Effector memory CD8-positive, alpha-beta T cell (primary cell): ENCODE data around the gene SUSD2.

Experiments used
- ATAC-seq: fragments of 150-1000 bp; cut with Tn5 transposase; replicated peaks from 2 replicates; pipeline ENCODE4 v1.10.0; 2021; ENCODE audit warnings: mild to moderate bottlenecking, moderate library complexity
- DNase-seq, 3 experiments: peaks; one replicate each; pipeline ENCODE4 v3.0.0; 2021
- H3K27ac Mint-ChIP-seq, 2 donors: one replicate each; pipeline ENCODE4 v1.8.0; 2022; ENCODE audit warnings: mild to moderate bottlenecking in 2 of 2, mixed read lengths in 2 of 2, moderate library complexity in 2 of 2
- H3K27me3 Mint-ChIP-seq, 2 donors: one replicate each; pipeline ENCODE4 v1.8.0; 2022; ENCODE audit warnings: mixed read lengths in 2 of 2
- H3K36me3 Mint-ChIP-seq: one replicate; pipeline ENCODE4 v1.8.0; 2022; ENCODE audit warnings: mild to moderate bottlenecking, moderate library complexity, mixed read lengths; ENCODE audit not compliant: insufficient read depth
- H3K4me1 Mint-ChIP-seq, 2 donors: one replicate each; pipeline ENCODE4 v1.8.0; 2022; ENCODE audit warnings: low read depth in 2 of 2, mixed read lengths in 2 of 2
- H3K4me3 Mint-ChIP-seq, 2 donors: one replicate each; pipeline ENCODE4 v1.8.0; 2022; ENCODE audit warnings: mild to moderate bottlenecking in 2 of 2, mixed read lengths in 2 of 2, moderate library complexity in 2 of 2
- H3K9me3 Mint-ChIP-seq, 2 donors: one replicate each; pipeline ENCODE4 v1.8.0; 2022; ENCODE audit warnings: mixed read lengths in 2 of 2

SUSD2 gene

DNA sequence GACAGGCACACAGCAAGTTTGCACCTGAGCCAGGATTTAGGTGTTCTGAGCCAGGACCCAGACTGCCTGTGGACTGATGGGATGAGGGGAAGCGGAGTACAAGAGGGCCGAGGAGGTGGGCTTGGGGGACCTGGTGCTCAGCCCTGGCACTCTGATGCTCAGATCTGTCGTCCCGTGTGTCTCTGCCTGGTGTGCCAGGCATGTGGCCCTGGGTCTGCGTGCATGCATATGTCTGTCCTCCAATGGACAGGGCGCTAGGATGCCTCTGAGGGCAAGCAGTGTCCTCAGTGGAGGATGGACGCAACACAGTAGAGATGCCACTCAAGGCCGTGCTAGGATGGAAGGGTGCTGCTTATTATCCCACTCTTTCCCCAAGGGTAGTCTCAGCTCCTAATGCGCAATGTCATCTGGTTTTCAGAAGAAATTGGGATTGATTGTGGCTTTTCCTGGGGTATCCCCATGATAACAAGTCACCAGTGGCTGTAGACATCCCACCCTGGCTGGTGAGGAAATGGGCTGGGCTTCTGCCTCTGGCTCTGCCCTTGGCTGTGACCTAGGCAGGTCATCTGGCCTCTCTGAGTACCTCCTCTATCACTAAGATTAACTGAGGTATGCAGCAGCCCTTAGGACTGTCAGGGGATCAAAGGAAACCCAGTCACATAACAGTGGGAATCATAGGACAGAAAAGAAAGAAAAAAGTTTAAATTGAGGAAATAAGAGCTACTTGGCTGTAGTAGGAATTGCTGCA, 35.7 kb upstream of the SUSD2 start:
- Mint-ChIP-seq H3K4me1 (peaks cover 42 to 55% of the 10 kb centered on the region in 2 donors), H3K27me3 (no peaks in the 10 kb centered on the region), H3K36me3 (peaks cover 8% of the 10 kb centered on the region), H3K9me3 (no peaks in the 10 kb centered on the region), H3K27ac (peak overlapping the region; percentile 84 to 90), H3K4me3 (peak overlapping the region; percentile 34 to 76)
- ATAC-seq (no peak), DNase-seq (no peak)

- no peaks in the 10 kb centered on the region for H3K9me3 Mint-ChIP-seq
- peak; percentile 66 for ATAC-seq
- DNase-seq, result peak in 1 of 3 experiments; percentile 9
- peaks cover 8% of the 10 kb centered on the region for H3K36me3 Mint-ChIP-seq
- H3K27ac Mint-ChIP-seq, result peak overlapping the region; percentile 84 to 90
- peaks cover 40 to 50% of the 10 kb centered on the region in 2 donors for H3K4me1 Mint-ChIP-seq
- H3K4me3 Mint-ChIP-seq, result peak overlapping the region; percentile 34 to 76
- H3K27me3 Mint-ChIP-seq, result no peaks in the 10 kb centered on the region
These were observed 35.1 kb upstream of the SUSD2 start for GRCh38 chr22:24146194-24146616.

DNA sequence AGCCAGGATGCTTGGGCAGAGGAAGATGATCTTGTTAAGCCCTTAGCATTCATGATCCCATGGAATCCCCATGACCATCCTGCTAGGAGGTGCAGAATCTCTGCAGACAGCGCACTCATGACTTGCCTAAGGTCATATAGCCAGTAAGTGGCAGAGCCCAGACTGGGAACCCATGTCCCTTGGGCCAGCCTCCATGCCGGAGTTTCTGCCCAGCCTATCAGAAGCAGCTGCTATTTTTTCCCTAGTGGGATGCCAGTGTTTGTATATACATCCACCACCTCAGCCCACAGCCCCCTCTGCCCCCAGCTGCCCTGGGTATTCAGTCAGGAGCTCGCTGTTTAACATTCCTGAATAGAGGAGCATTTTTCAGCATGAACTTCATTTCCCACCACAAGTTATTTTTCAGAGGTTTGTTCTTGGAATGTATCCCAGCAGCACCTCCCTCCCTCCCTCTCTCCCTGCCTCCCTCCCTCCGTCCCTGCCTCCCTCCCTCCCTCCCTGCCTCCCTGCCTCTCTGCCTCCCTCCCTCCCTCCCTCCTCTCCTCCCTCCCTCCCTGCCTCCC, 34.4 kb upstream of the SUSD2 start:
- H3K4me1 Mint-ChIP-seq, result peaks cover 35 to 47% of the 10 kb centered on the region in 2 donors
- H3K27me3 Mint-ChIP-seq, result no peaks in the 10 kb centered on the region
- no peaks in the 10 kb centered on the region for H3K9me3 Mint-ChIP-seq
- no peak for ATAC-seq
- DNase-seq, result no peak
- H3K36me3 Mint-ChIP-seq, result peaks cover 8% of the 10 kb centered on the region
- H3K4me3 Mint-ChIP-seq, result peak overlapping the region in 1 of 2 donors; percentile 25
- peak overlapping the region; percentile 88 to 90 for H3K27ac Mint-ChIP-seq

- no peak for DNase-seq
- Mint-ChIP-seq H3K9me3 (no peaks in the 10 kb centered on the region), H3K27me3 (no peaks in the 10 kb centered on the region), H3K4me1 (peaks cover 41 to 42% of the 10 kb centered on the region in 2 donors), H3K36me3 (peaks cover 8% of the 10 kb centered on the region), H3K27ac (peak overlapping the region; percentile 88 to 90), H3K4me3 (peak overlapping the region; percentile 11 to 45)
- ATAC-seq, result no peak
These were observed 33.6 kb upstream of the SUSD2 start for GRCh38 chr22:24147666-24148065.

GRCh38 chr22:24148266-24149197, 32.8 kb upstream of the SUSD2 start:
- DNase-seq, result no peak
- no peaks in the 10 kb centered on the region for H3K9me3 Mint-ChIP-seq
- ATAC-seq, result no peak
- no peaks in the 10 kb centered on the region for H3K27me3 Mint-ChIP-seq
- H3K36me3 Mint-ChIP-seq, result peaks cover 8% of the 10 kb centered on the region
- H3K27ac Mint-ChIP-seq, result peak overlapping the region; percentile 83 to 88
- H3K4me1 Mint-ChIP-seq, result peaks cover 45 to 50% of the 10 kb centered on the region in 2 donors
- H3K4me3 Mint-ChIP-seq, result no peak overlapping the region

DNA sequence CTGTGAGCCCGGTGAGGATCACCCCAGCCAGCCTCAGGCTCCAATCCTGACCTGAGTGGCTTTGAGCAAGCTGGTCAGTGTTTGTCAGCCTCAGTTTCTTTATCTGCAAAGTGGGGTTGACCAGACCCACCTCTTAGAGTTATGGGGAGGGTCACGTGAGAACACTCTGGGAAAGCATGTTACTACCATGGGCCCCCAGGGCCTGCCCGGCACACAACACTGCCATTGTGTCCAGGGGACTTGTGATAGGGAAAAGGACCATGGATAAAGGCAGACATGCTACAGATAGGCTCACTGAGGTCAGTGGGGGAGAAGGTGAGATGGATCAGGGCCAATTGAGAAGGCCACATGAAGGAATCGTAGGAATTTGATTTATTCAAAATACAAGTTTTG, 32.1 kb upstream of the SUSD2 start:
- Mint-ChIP-seq H3K4me3 (no peak overlapping the region), H3K27me3 (no peaks in the 10 kb centered on the region), H3K4me1 (peaks cover 49 to 53% of the 10 kb centered on the region in 2 donors), H3K9me3 (no peaks in the 10 kb centered on the region), H3K36me3 (peaks cover 12% of the 10 kb centered on the region), H3K27ac (peak overlapping the region; percentile 83 to 94)
- ATAC-seq (no peak), DNase-seq (no peak)

DNA sequence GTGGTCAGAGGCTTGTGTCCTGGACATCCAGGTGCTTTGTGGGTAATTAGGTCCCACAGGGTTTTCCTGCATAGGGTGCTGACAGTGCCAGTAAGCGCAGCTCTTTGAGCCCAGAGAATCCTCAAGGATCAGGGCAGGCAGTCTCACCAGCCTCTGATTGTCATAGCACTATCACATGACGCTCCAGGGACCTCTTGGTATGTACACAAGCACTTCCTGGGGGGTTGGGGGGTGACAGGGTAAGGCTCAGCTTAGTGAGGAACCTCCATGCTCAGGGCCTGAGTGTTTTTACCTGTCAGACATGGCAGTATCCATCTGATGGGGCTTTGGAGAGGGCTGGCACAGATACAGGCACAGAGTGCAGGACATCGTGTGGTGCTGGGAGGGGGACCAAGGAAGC, 27.9 kb upstream of the SUSD2 start:
- ATAC-seq (peak; percentile 9), DNase-seq (peak; percentile 29 to 52 (median 37))
- H3K4me1 Mint-ChIP-seq, result peaks cover 52 to 55% of the 10 kb centered on the region in 2 donors

DNA sequence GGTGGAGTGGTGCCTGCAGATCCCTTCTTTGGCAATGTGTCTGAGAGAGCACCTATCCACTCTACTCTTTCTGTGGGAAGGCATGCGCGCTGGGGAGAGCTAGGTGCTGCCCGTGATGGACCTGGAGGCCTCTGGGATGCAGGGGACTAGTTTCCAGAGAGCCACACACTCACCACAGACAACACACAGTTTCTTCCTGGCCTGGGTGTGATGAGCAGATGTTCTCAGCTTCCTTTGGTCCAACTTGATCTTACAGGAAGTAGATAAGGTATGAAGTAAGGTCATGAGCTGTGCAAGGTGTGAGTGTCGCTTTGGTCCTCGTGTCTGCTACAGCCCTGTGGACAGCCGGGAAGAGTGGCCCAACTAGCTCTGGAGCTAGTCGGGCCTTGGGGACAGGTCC, 27.3 kb upstream of the SUSD2 start:
- H3K4me3 Mint-ChIP-seq, result peak overlapping the region; percentile 95 to 97
- no peak for ATAC-seq
- H3K27me3 Mint-ChIP-seq, result no peaks in the 10 kb centered on the region
- peak overlapping the region; percentile 94 to 97 for H3K27ac Mint-ChIP-seq
- DNase-seq, result no peak
- H3K4me1 Mint-ChIP-seq, result peaks cover 56 to 59% of the 10 kb centered on the region in 2 donors
- peaks cover 32% of the 10 kb centered on the region for H3K36me3 Mint-ChIP-seq
- H3K9me3 Mint-ChIP-seq, result no peaks in the 10 kb centered on the region

More for the DNA sequence above, 27.9 kb upstream of the SUSD2 start:
- Mint-ChIP-seq H3K36me3 (peaks cover 32% of the 10 kb centered on the region), H3K27me3 (no peaks in the 10 kb centered on the region), H3K27ac (peak overlapping the region; percentile 94 to 97), H3K9me3 (no peaks in the 10 kb centered on the region), H3K4me3 (peak overlapping the region; percentile 95 to 97)

GRCh38 chr22:24154826-24155225, 26.5 kb upstream of the SUSD2 start:
- H3K36me3 Mint-ChIP-seq, result peaks cover 39% of the 10 kb centered on the region
- no peak for DNase-seq
- H3K27ac Mint-ChIP-seq, result peak overlapping the region; percentile 94 to 97
- peak overlapping the region; percentile 95 to 97 for H3K4me3 Mint-ChIP-seq
- no peak for ATAC-seq
- no peaks in the 10 kb centered on the region for H3K27me3 Mint-ChIP-seq
- H3K9me3 Mint-ChIP-seq, result no peaks in the 10 kb centered on the region
- peaks cover 58 to 60% of the 10 kb centered on the region in 2 donors for H3K4me1 Mint-ChIP-seq

DNA sequence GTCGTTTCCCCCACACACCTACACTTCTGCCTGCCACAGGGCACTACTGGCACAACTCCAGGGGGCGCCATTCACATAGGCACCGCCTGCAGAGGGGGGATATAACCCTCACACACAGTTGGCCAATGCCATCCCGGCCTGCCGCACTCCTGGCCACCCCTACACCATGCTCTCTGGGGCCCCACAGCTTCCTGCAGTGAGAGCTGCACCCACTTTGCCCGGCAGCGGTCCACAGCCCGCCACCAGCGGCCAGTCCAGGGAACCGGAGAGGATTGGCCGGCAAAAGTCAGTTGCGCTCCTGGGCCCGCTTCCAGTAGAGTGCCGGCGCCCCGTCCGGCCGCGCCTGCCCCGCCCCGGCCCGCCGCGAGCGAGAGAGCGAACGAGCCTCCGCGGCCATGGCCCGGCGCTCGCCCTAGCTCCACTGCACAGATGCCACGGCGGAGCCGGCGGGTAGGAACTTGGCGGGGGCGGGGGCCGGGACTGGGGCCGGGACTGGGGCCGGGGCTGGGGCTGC, 25.6 kb upstream of the SUSD2 start:
- H3K27ac Mint-ChIP-seq, result peak overlapping the region; percentile 94 to 97
- peak; percentile 41 for ATAC-seq
- no peaks in the 10 kb centered on the region for H3K9me3 Mint-ChIP-seq
- H3K36me3 Mint-ChIP-seq, result peaks cover 45% of the 10 kb centered on the region
- H3K27me3 Mint-ChIP-seq, result no peaks in the 10 kb centered on the region
- peaks cover 59 to 60% of the 10 kb centered on the region in 2 donors for H3K4me1 Mint-ChIP-seq
- peak in 2 of 3 experiments; percentile 30 to 38 for DNase-seq
- peak overlapping the region; percentile 95 to 97 for H3K4me3 Mint-ChIP-seq

GRCh38 chr22:24156141-24156912, 25.0 kb upstream of the SUSD2 start:
- Mint-ChIP-seq H3K9me3 (no peaks in the 10 kb centered on the region), H3K36me3 (peaks cover 51% of the 10 kb centered on the region), H3K27ac (peak overlapping the region; percentile 92 to 93), H3K27me3 (no peaks in the 10 kb centered on the region), H3K4me3 (peak overlapping the region; percentile 95 to 97), H3K4me1 (peaks cover 60 to 65% of the 10 kb centered on the region in 2 donors)
- ATAC-seq, result peak; percentile 61
- peak; percentile 52 to 67 (median 55) for DNase-seq
